ENCODE data around the gene ZMAT5.

DNA sequence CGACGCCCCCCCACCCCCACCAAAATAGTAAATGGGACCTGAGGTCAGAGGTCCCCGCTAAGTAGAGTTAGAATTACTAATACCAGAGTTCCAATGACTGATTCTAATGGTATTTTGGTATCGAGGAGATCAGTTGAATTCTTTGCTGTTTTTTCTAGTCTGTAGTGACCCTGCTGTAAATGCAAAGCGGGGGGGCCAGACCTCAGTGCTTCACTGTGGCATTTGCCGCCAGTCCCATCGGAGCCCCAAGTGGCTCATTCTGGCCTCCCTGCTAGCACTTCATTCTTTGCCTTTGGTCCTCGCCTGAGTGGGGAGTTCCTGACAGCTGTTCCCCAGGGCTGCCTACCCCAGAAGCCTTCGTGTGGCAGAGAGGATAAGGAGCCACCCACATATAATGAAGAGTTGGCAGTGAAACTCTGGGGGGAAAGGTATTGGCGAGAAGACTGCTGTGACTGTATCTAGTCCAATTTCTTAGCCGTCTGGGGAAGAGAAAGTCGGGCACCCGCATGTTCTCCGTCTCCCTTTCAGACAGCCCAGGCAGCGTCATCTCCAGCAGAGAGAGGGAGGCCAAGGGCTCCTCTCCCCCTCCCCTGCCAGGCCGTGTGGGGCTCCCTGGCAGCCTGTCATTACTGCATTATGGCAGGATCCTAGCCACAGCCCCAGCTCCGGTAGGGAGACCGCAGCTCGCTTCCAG is 66.5 kb downstream of the ZMAT5 start:
- TF ChIP-seq, protein P1, sequence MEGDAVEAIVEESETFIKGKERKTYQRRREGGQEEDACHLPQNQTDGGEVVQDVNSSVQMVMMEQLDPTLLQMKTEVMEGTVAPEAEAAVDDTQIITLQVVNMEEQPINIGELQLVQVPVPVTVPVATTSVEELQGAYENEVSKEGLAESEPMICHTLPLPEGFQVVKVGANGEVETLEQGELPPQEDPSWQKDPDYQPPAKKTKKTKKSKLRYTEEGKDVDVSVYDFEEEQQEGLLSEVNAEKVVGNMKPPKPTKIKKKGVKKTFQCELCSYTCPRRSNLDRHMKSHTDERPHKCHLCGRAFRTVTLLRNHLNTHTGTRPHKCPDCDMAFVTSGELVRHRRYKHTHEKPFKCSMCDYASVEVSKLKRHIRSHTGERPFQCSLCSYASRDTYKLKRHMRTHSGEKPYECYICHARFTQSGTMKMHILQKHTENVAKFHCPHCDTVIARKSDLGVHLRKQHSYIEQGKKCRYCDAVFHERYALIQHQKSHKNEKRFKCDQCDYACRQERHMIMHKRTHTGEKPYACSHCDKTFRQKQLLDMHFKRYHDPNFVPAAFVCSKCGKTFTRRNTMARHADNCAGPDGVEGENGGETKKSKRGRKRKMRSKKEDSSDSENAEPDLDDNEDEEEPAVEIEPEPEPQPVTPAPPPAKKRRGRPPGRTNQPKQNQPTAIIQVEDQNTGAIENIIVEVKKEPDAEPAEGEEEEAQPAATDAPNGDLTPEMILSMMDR (IDR thresholded peaks at IDR 0.05), result no peak
- TF ChIP-seq POLR2A (IDR thresholded peaks at IDR 0.05), result no peak
